ENCODE measurements around the gene SLC28A1. TPM values are rescaled to one million over a fixed set of nuclear protein-coding genes. Genes with fewer than 3 reads are reported as not detected.

SLC28A1 gene
- polyA plus RNA-seq, 1 of the 3 experiments (the other 2 are of a cell fraction) = not detected

- Histone ChIP-seq H3K4me3 (ENCODE audit: low read depth in 2 of 2, low read length in 1 of 2) (no peak overlapping the region; a peak in 1 of 4 replicates), H3K79me2 (ENCODE audit: insufficient read depth) (no peaks in the 10 kb centered on the region), H3K4me2 (no peak overlapping the region), H3K9me2 (no peaks in the 10 kb centered on the region), H3K4me1 (ENCODE audit: control insufficient read depth in 1 of 2, insufficient read depth in 2 of 2, low read depth in 1 of 2, low read length in 1 of 2) (peaks cover 0 to 3% of the 10 kb centered on the region in 2 experiments; a peak in 1 of 4 replicates), H3K27me3 (ENCODE audit: insufficient read depth) (no peaks in the 10 kb centered on the region), H3K9ac (no peak overlapping the region), H3K27ac (ENCODE audit: low read depth in 2 of 2, low read length in 1 of 2) (no peak overlapping the region), H3K9me3 (no peaks in the 10 kb centered on the region), H3F3A (replicated peaks; ENCODE audit: insufficient read depth) (no peaks in the 10 kb centered on the region), H4K20me1 (ENCODE audit: insufficient read depth) (no peaks in the 10 kb centered on the region), H2AFZ (ENCODE audit: low read depth) (no peak overlapping the region; the same call in 1 of the 2 replicates), H3K36me3 (replicated peaks in 1 of 2; ENCODE audit: control insufficient read depth in 1 of 2, insufficient read depth in 2 of 2, low read length in 1 of 2) (no peaks in the 10 kb centered on the region)
- DNase-seq = peak; percentile 70
- TF ChIP-seq SMC3 (IDR thresholded peaks at IDR 0.05; ENCODE audit: low read depth, low read length) (peak; percentile 80), CTCF (IDR thresholded peaks at IDR 0.05) (peak; percentile 61), USF2 (IDR thresholded peaks at IDR 0.05; ENCODE audit: borderline replicate concordance, low read depth, low read length) (no peak), RAD21 (IDR thresholded peaks at IDR 0.05; ENCODE audit: low read length) (peak; percentile 84)
- WGBS (ENCODE audit: low lambda C conversion rate) = 59% methylated on average over 4 of the region's 4 CpGs
- ChIA-PET CTCF (interaction anchor here (0.6 to 2.8 kb wide), 19 partner anchors 9 to 291 kb away, joined by 3 to 13 read pairs (median 3); partner anchors contain the start of genes SEC11A and WDR73), POLR2A (no interaction called here)
Observed at GRCh38 chr15:84878504-84878903, 6.0 kb upstream of the SLC28A1 start.

GRCh38 chr15:84879088-84879780 lies 5.2 kb upstream of the SLC28A1 start:
- 87% methylated on average over 6 of the region's 11 CpGs for WGBS (ENCODE audit: low lambda C conversion rate)
- Histone ChIP-seq H3K4me2 (no peak overlapping the region), H3K9me2 (no peaks in the 10 kb centered on the region), H3K4me3 (ENCODE audit: low read depth in 2 of 2, low read length in 1 of 2) (no peak overlapping the region), H4K20me1 (ENCODE audit: insufficient read depth) (no peaks in the 10 kb centered on the region), H3K27ac (ENCODE audit: low read depth in 2 of 2, low read length in 1 of 2) (no peak overlapping the region), H3K9me3 (no peaks in the 10 kb centered on the region), H3K9ac (no peak overlapping the region), H3F3A (replicated peaks; ENCODE audit: insufficient read depth) (no peaks in the 10 kb centered on the region), H2AFZ (ENCODE audit: low read depth) (no peak overlapping the region), H3K4me1 (ENCODE audit: control insufficient read depth in 1 of 2, insufficient read depth in 2 of 2, low read depth in 1 of 2, low read length in 1 of 2) (peaks cover 0 to 3% of the 10 kb centered on the region in 2 experiments; a peak in 1 of 4 replicates), H3K36me3 (replicated peaks in 1 of 2; ENCODE audit: control insufficient read depth in 1 of 2, insufficient read depth in 2 of 2, low read length in 1 of 2) (no peaks in the 10 kb centered on the region), H3K27me3 (ENCODE audit: insufficient read depth) (no peaks in the 10 kb centered on the region), H3K79me2 (ENCODE audit: insufficient read depth) (no peaks in the 10 kb centered on the region)
- no peak for DNase-seq
- TF ChIP-seq POLR2AphosphoS5 (IDR thresholded peaks at IDR 0.05; ENCODE audit: low read depth, low read length) = no peak
- no peak for TF ChIP-seq GABPA (IDR thresholded peaks at IDR 0.05; ENCODE audit: low read depth)
- no peak for TF ChIP-seq EZH2phosphoT487 (IDR thresholded peaks at IDR 0.05; ENCODE audit: borderline replicate concordance, low read depth)
- TF ChIP-seq TAF1 (IDR thresholded peaks at IDR 0.05; ENCODE audit: borderline replicate concordance, low read depth, low read length) = no peak
- TF ChIP-seq GATA2 (CRISPR knock-in tag; IDR thresholded peaks at IDR 0.05) = no peak
- CTCF ChIA-PET = interaction anchor here (0.6 to 2.8 kb wide), 10 partner anchors 10 to 291 kb away, joined by 3 to 13 read pairs (median 4); partner anchors contain the start of gene WDR73
- POLR2A ChIA-PET = no interaction called here

Data from SK-N-SH (cell line).